ENCODE measurements around the gene ACSF3.
"Not testable (repeated sequence)": the region's sequence is repeated elsewhere in the genome, so short reads cannot be mapped to it uniquely, and the experiment has no call there.

The ACSF3 gene

GRCh38 chr16:89183463-89183862 is 89.8 kb downstream of the ACSF3 start:
- DNase-seq (ENCODE audit: extremely low spot score, insufficient read length, low read depth) = no peak
- FAIRE-seq = no peak

- FAIRE-seq = no peak
- DNase-seq (ENCODE audit: extremely low spot score, insufficient read length, low read depth) = no peak
Measured at GRCh38 chr16:89183975-89184676, 90.5 kb downstream of the ACSF3 start.

- DNase-seq (ENCODE audit: extremely low spot score, insufficient read length, low read depth) (no peak), FAIRE-seq (no peak)
Measured at GRCh38 chr16:89184677-89184932, 91.0 kb downstream of the ACSF3 start.

- FAIRE-seq (no peak), DNase-seq (ENCODE audit: extremely low spot score, insufficient read length, low read depth) (no peak)
Measured at GRCh38 chr16:89184933-89185794, 91.5 kb downstream of the ACSF3 start.

- FAIRE-seq; DNase-seq (ENCODE audit: extremely low spot score, insufficient read length, low read depth): not testable (repeated sequence)
Measured at GRCh38 chr16:89185887-89186592, 92.4 kb downstream of the ACSF3 start.

- FAIRE-seq; DNase-seq (ENCODE audit: extremely low spot score, insufficient read length, low read depth): not testable (repeated sequence)
Measured at GRCh38 chr16:89186593-89187031, 93.0 kb downstream of the ACSF3 start.

GRCh38 chr16:89187032-89187769 is 93.5 kb downstream of the ACSF3 start:
- DNase-seq (ENCODE audit: extremely low spot score, insufficient read length, low read depth) (no peak), FAIRE-seq (no peak)

- DNase-seq (ENCODE audit: extremely low spot score, insufficient read length, low read depth) (no peak), FAIRE-seq (no peak)
Measured at GRCh38 chr16:89187770-89188392, 94.2 kb downstream of the ACSF3 start.

GRCh38 chr16:89188471-89189357 is 95.1 kb downstream of the ACSF3 start:
- FAIRE-seq; DNase-seq (ENCODE audit: extremely low spot score, insufficient read length, low read depth): not testable (repeated sequence)

GRCh38 chr16:89189358-89190025 is 95.8 kb downstream of the ACSF3 start:
- FAIRE-seq = no peak
- DNase-seq (ENCODE audit: extremely low spot score, insufficient read length, low read depth) = no peak

- no peak for DNase-seq (ENCODE audit: extremely low spot score, insufficient read length, low read depth)
- no peak for FAIRE-seq
Measured at GRCh38 chr16:89190150-89190958, 96.7 kb downstream of the ACSF3 start.

- FAIRE-seq (no peak), DNase-seq (ENCODE audit: extremely low spot score, insufficient read length, low read depth) (no peak)
Measured at GRCh38 chr16:89191033-89191900, 97.6 kb downstream of the ACSF3 start.

GRCh38 chr16:89191901-89192185 is 98.2 kb downstream of the ACSF3 start:
- DNase-seq (ENCODE audit: extremely low spot score, insufficient read length, low read depth) (no peak), FAIRE-seq (no peak)

GRCh38 chr16:89192186-89192955 is 98.7 kb downstream of the ACSF3 start:
- not testable (repeated sequence) for DNase-seq (ENCODE audit: extremely low spot score, insufficient read length, low read depth)
- peak; percentile 87 for FAIRE-seq

- FAIRE-seq = no peak
Measured at GRCh38 chr16:89192956-89193575, 99.4 kb downstream of the ACSF3 start.

More at GRCh38 chr16:89192956-89193575, 99.4 kb downstream of the ACSF3 start:
- DNase-seq (ENCODE audit: extremely low spot score, insufficient read length, low read depth) = no peak
